ENCODE results near the gene UBTD1.
"Not testable (repeated sequence)": the region's sequence is repeated elsewhere in the genome, so short reads cannot be mapped to it uniquely, and the experiment has no call there.

The UBTD1 gene

DNA sequence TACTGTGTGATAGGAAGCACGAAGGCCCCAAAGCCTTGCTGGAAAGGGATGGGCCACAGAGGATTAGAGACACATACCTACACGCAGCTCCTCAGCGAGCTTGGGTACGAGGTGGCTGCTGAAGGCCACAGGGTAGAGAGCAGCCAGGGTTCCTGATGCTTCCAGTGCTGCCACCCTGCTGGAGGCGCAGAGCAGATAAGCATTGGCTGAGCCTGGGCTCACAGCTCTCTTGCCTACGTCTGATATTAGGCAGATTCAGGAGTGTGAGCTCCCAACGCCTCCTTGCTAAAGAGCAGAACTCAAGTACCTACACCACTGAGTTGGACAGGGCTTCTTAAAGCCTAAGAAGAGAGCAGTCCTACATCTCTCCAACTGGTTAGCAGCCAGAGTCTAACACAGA is 32.7 kb upstream of the UBTD1 start:
- no peak overlapping the region for H2BK15ac ChIP-seq (ENCODE audit: low read length)
- H3K4me1 ChIP-seq (ENCODE audit: control insufficient read depth in 2 of 2, insufficient read depth in 1 of 2, low read depth in 1 of 2, low read length in 2 of 2), result no peaks in the 10 kb centered on the region
- no peaks in the 10 kb centered on the region for H3K79me1 ChIP-seq (ENCODE audit: low read depth, low read length)
- H3K9me3 ChIP-seq (replicated peaks in 1 of 2; ENCODE audit: control insufficient read depth in 2 of 2, insufficient read depth in 1 of 2, low read depth in 1 of 2, low read length in 2 of 2), result no peaks in the 10 kb centered on the region
- H3K36me3 ChIP-seq (replicated peaks in 1 of 2; ENCODE audit: control insufficient read depth in 2 of 2, insufficient read depth in 2 of 2, low read length in 2 of 2), result peaks cover 68 to 99% of the 10 kb centered on the region in 2 donors
- no peak overlapping the region for H4K91ac ChIP-seq (ENCODE audit: low read depth, low read length, poor library complexity)
- H3K4me3 ChIP-seq (ENCODE audit: low read length in 2 of 2), result no peak overlapping the region
- no peak overlapping the region for H2BK5ac ChIP-seq (ENCODE audit: low read length)
- no peak overlapping the region for H2AFZ ChIP-seq (ENCODE audit: low read length)
- no peak overlapping the region for H3K27ac ChIP-seq (replicated peaks; ENCODE audit: low read length)
- no peak overlapping the region for H2BK12ac ChIP-seq (ENCODE audit: low read length)
- no peak overlapping the region for H3K4me2 ChIP-seq (ENCODE audit: insufficient read depth, low read length, poor library complexity, severe bottlenecking)
- H3K4ac ChIP-seq (ENCODE audit: low read length), result no peak overlapping the region
- H3K9ac ChIP-seq (ENCODE audit: low read depth, low read length, poor library complexity), result no peak overlapping the region
- no peak for DNase-seq (ENCODE audit: low spot score)
- no peak overlapping the region for H2AK5ac ChIP-seq (ENCODE audit: low read depth, low read length)
- no peak overlapping the region for H2BK120ac ChIP-seq (ENCODE audit: low read depth, low read length)
- no peaks in the 10 kb centered on the region for H3K27me3 ChIP-seq (ENCODE audit: control insufficient read depth in 3 of 3, insufficient read depth in 3 of 3, low read depth in 1 of 3, low read length in 3 of 3)
- no peak overlapping the region for H3K14ac ChIP-seq (ENCODE audit: low read length)
- WGBS, 2 donors (ENCODE audit: extremely low coverage in 2 of 2, insufficient read length in 2 of 2, insufficient replicate concordance in 1 of 2), result no CpG with 5 or more reads among the region's 7 CpGs
- H4K8ac ChIP-seq (ENCODE audit: low read depth, low read length), result no peak overlapping the region
- H3K23ac ChIP-seq (ENCODE audit: low read depth, low read length, poor library complexity), result peak overlapping the region; percentile 43
- H3K18ac ChIP-seq (ENCODE audit: low read length), result no peak overlapping the region

GRCh38 chr10:97466755-97467154 is 32.0 kb upstream of the UBTD1 start:
- Histone ChIP-seq H3K27ac (replicated peaks; ENCODE audit: low read length) (no peak overlapping the region), H3K27me3 (ENCODE audit: control insufficient read depth in 3 of 3, insufficient read depth in 3 of 3, low read depth in 1 of 3, low read length in 3 of 3) (no peaks in the 10 kb centered on the region), H3K4ac (ENCODE audit: low read length) (no peak overlapping the region), H2BK15ac (ENCODE audit: low read length) (no peak overlapping the region), H3K36me3 (replicated peaks in 1 of 2; ENCODE audit: control insufficient read depth in 2 of 2, insufficient read depth in 2 of 2, low read length in 2 of 2) (peaks cover 60 to 99% of the 10 kb centered on the region in 2 donors), H2BK12ac (ENCODE audit: low read length) (no peak overlapping the region), H2BK120ac (ENCODE audit: low read depth, low read length) (no peak overlapping the region), H4K91ac (ENCODE audit: low read depth, low read length, poor library complexity) (no peak overlapping the region), H3K18ac (ENCODE audit: low read length) (no peak overlapping the region), H2AK5ac (ENCODE audit: low read depth, low read length) (no peak overlapping the region), H2AFZ (ENCODE audit: low read length) (no peak overlapping the region), H3K14ac (ENCODE audit: low read length) (no peak overlapping the region), H4K8ac (ENCODE audit: low read depth, low read length) (no peak overlapping the region), H3K9ac (ENCODE audit: low read depth, low read length, poor library complexity) (no peak overlapping the region), H3K4me2 (ENCODE audit: insufficient read depth, low read length, poor library complexity, severe bottlenecking) (no peak overlapping the region), H2BK5ac (ENCODE audit: low read length) (no peak overlapping the region), H3K79me1 (ENCODE audit: low read depth, low read length) (no peaks in the 10 kb centered on the region), H3K4me3 (ENCODE audit: low read length in 2 of 2) (no peak overlapping the region), H3K9me3 (replicated peaks in 1 of 2; ENCODE audit: control insufficient read depth in 2 of 2, insufficient read depth in 1 of 2, low read depth in 1 of 2, low read length in 2 of 2) (no peaks in the 10 kb centered on the region), H3K4me1 (ENCODE audit: control insufficient read depth in 2 of 2, insufficient read depth in 1 of 2, low read depth in 1 of 2, low read length in 2 of 2) (no peaks in the 10 kb centered on the region), H3K23ac (ENCODE audit: low read depth, low read length, poor library complexity) (no peak overlapping the region)
- DNase-seq (ENCODE audit: low spot score), result no peak
- no CpG with 5 or more reads among the region's 4 CpGs for WGBS, 2 donors (ENCODE audit: extremely low coverage in 2 of 2, insufficient read length in 2 of 2, insufficient replicate concordance in 1 of 2)

- H3K79me1 ChIP-seq (ENCODE audit: low read depth, low read length), result no peaks in the 10 kb centered on the region
- H3K9ac ChIP-seq (ENCODE audit: low read depth, low read length, poor library complexity), result no peak overlapping the region
- H2BK12ac ChIP-seq (ENCODE audit: low read length), result no peak overlapping the region
- no peak overlapping the region for H4K91ac ChIP-seq (ENCODE audit: low read depth, low read length, poor library complexity)
- H3K4me3 ChIP-seq (ENCODE audit: low read length in 2 of 2), result no peak overlapping the region
- no peak overlapping the region for H3K4me2 ChIP-seq (ENCODE audit: insufficient read depth, low read length, poor library complexity, severe bottlenecking)
- H2AK5ac ChIP-seq (ENCODE audit: low read depth, low read length), result no peak overlapping the region
- peak overlapping the region; percentile 62 for H3K23ac ChIP-seq (ENCODE audit: low read depth, low read length, poor library complexity)
- no peak overlapping the region for H2AFZ ChIP-seq (ENCODE audit: low read length)
- H3K9me3 ChIP-seq (replicated peaks in 1 of 2; ENCODE audit: control insufficient read depth in 2 of 2, insufficient read depth in 1 of 2, low read depth in 1 of 2, low read length in 2 of 2), result no peaks in the 10 kb centered on the region
- no peak overlapping the region for H3K4ac ChIP-seq (ENCODE audit: low read length)
- H3K27me3 ChIP-seq (ENCODE audit: control insufficient read depth in 3 of 3, insufficient read depth in 3 of 3, low read depth in 1 of 3, low read length in 3 of 3), result no peaks in the 10 kb centered on the region
- H3K36me3 ChIP-seq (replicated peaks in 1 of 2; ENCODE audit: control insufficient read depth in 2 of 2, insufficient read depth in 2 of 2, low read length in 2 of 2), result peaks cover 53 to 98% of the 10 kb centered on the region in 2 donors
- no peak overlapping the region for H2BK5ac ChIP-seq (ENCODE audit: low read length)
- H3K18ac ChIP-seq (ENCODE audit: low read length), result no peak overlapping the region
- H2BK15ac ChIP-seq (ENCODE audit: low read length), result no peak overlapping the region
- no peak overlapping the region for H4K8ac ChIP-seq (ENCODE audit: low read depth, low read length)
- no peak overlapping the region for H2BK120ac ChIP-seq (ENCODE audit: low read depth, low read length)
- no peak for DNase-seq (ENCODE audit: low spot score)
- H3K14ac ChIP-seq (ENCODE audit: low read length), result no peak overlapping the region
- no CpG with 5 or more reads among the region's 3 CpGs for WGBS, 2 donors (ENCODE audit: extremely low coverage in 2 of 2, insufficient read length in 2 of 2, insufficient replicate concordance in 1 of 2)
- no peak overlapping the region for H3K27ac ChIP-seq (replicated peaks; ENCODE audit: low read length)
- no peaks in the 10 kb centered on the region for H3K4me1 ChIP-seq (ENCODE audit: control insufficient read depth in 2 of 2, insufficient read depth in 1 of 2, low read depth in 1 of 2, low read length in 2 of 2)
Measured at GRCh38 chr10:97468162-97468561, 30.6 kb upstream of the UBTD1 start.

- H3K36me3 ChIP-seq (replicated peaks in 1 of 2; ENCODE audit: control insufficient read depth in 2 of 2, insufficient read depth in 2 of 2, low read length in 2 of 2), result peaks cover 51 to 98% of the 10 kb centered on the region in 2 donors
- WGBS, 2 donors (ENCODE audit: extremely low coverage in 2 of 2, insufficient read length in 2 of 2, insufficient replicate concordance in 1 of 2), result no CpG with 5 or more reads among the region's 12 CpGs
- H2AK5ac ChIP-seq (ENCODE audit: low read depth, low read length), result not testable (repeated sequence)
Measured at GRCh38 chr10:97468781-97469180, 29.9 kb upstream of the UBTD1 start.

More at GRCh38 chr10:97468781-97469180, 29.9 kb upstream of the UBTD1 start:
- not testable (repeated sequence) for H3K14ac ChIP-seq (ENCODE audit: low read length); DNase-seq (ENCODE audit: low spot score); H3K18ac ChIP-seq (ENCODE audit: low read length); H3K23ac ChIP-seq (ENCODE audit: low read depth, low read length, poor library complexity); H3K4ac ChIP-seq (ENCODE audit: low read length); H3K9me3 ChIP-seq (replicated peaks in 1 of 2; ENCODE audit: control insufficient read depth in 2 of 2, insufficient read depth in 1 of 2, low read depth in 1 of 2, low read length in 2 of 2); H2BK120ac ChIP-seq (ENCODE audit: low read depth, low read length); H3K27me3 ChIP-seq (ENCODE audit: control insufficient read depth in 3 of 3, insufficient read depth in 3 of 3, low read depth in 1 of 3, low read length in 3 of 3); H3K27ac ChIP-seq (replicated peaks; ENCODE audit: low read length); H2BK15ac ChIP-seq (ENCODE audit: low read length); H3K4me1 ChIP-seq (ENCODE audit: control insufficient read depth in 2 of 2, insufficient read depth in 1 of 2, low read depth in 1 of 2, low read length in 2 of 2); H3K79me1 ChIP-seq (ENCODE audit: low read depth, low read length); H2BK12ac ChIP-seq (ENCODE audit: low read length); H4K8ac ChIP-seq (ENCODE audit: low read depth, low read length); H2BK5ac ChIP-seq (ENCODE audit: low read length); H3K4me3 ChIP-seq (ENCODE audit: low read length in 2 of 2); H4K91ac ChIP-seq (ENCODE audit: low read depth, low read length, poor library complexity); H2AFZ ChIP-seq (ENCODE audit: low read length); H3K4me2 ChIP-seq (ENCODE audit: insufficient read depth, low read length, poor library complexity, severe bottlenecking)
- H3K9ac ChIP-seq (ENCODE audit: low read depth, low read length, poor library complexity), result peak overlapping the region; percentile 33
